HEK293T (cell line): ENCODE data around the gene JMJD1C.

ENCODE experiments used
- FOXA1 ChIP-seq: fragments of 450-650 bp; IDR thresholded peaks from 2 replicates; pipeline ENCODE4 v1.6.1; 2016; ENCODE audit warnings: mild to moderate bottlenecking
- FOXK2 ChIP-seq: fragments of 450-650 bp; IDR thresholded peaks from 2 replicates; pipeline ENCODE4 v1.6.1; 2016; ENCODE audit warnings: mild to moderate bottlenecking
- FOXM1 ChIP-seq: fragments of 450-650 bp; IDR thresholded peaks from 2 replicates; pipeline ENCODE4 v1.6.1; 2017; ENCODE audit warnings: mild to moderate bottlenecking, borderline replicate concordance
- L3MBTL2 ChIP-seq: fragments of 450-650 bp; conservative IDR thresholded peaks from 2 replicates; pipeline ENCODE4 v1.6.1; 2016; ENCODE audit warnings: mild to moderate bottlenecking
- LEF1 ChIP-seq: fragments of 450-650 bp; IDR thresholded peaks from 2 replicates; pipeline ENCODE4 v1.6.1; 2017; ENCODE audit warnings: mild to moderate bottlenecking, borderline replicate concordance
- SP1 ChIP-seq: fragments of 450-650 bp; IDR thresholded peaks from 2 replicates; pipeline ENCODE4 v1.6.1; 2017

DNA sequence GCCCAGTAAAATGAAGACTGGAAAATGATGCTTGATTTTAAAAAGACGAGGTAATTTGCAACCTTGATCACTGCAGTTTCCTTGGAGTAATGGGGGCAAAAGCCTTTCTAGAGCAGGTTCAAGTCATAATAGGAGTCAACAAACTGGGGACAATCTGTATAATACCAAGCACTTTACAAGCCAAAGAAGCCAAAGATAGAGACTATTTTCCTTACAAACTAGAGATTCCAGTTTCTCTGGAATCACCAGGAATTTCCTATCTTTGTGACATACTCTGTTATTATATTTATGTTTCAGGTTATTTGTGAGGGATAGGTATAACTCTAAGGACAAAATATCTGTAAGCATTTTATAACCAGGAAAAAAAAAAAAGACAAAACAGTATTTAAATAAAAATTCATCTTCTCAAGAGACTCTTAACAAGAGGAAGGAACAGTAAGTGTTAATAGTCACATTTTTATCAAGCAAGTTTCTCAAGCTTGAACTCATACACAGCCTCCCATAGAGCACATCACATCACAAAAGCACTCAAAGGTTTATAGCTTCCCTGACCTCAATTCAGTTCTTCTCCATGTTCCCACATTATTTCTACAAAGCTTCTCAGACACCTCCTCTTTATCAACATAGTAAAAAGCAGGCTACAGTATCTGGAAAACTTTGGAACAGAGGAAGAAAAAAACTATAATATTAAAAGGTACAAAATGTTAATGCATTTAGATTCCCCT is 18.9 kb downstream of the JMJD1C start:
- no peak for TF ChIP-seq FOXK2
- TF ChIP-seq FOXA1, result no peak
- no peak for TF ChIP-seq FOXM1
- no peak for TF ChIP-seq SP1
- TF ChIP-seq LEF1, result no peak
- no peak for TF ChIP-seq L3MBTL2
